ENCODE measurements around the gene ADAMTS17.

Gene ADAMTS17

GRCh38 chr15:100053474-100054121 is 288.2 kb downstream of the ADAMTS17 start:
- no peak for DNase-seq (ENCODE audit: low spot score)

GRCh38 chr15:100052716-100053473 is 288.9 kb downstream of the ADAMTS17 start:
- no peak for DNase-seq (ENCODE audit: low spot score)

GRCh38 chr15:100050877-100051786 is 290.6 kb downstream of the ADAMTS17 start:
- no peak for DNase-seq (ENCODE audit: low spot score)

- DNase-seq (ENCODE audit: low spot score) = no peak
Observed at GRCh38 chr15:100049936-100050876, 291.6 kb downstream of the ADAMTS17 start.

- DNase-seq (ENCODE audit: low spot score) = no peak
Observed at GRCh38 chr15:100049483-100049882, 292.3 kb downstream of the ADAMTS17 start.

- DNase-seq (ENCODE audit: low spot score) = no peak
Observed at GRCh38 chr15:100048736-100049135, 293.0 kb downstream of the ADAMTS17 start.

- DNase-seq (ENCODE audit: low spot score) = no peak
Observed at GRCh38 chr15:100043692-100044091, 298.1 kb downstream of the ADAMTS17 start.

GRCh38 chr15:100043068-100043641 is 298.6 kb downstream of the ADAMTS17 start:
- peak; percentile 87 for DNase-seq (ENCODE audit: low spot score)

- DNase-seq (ENCODE audit: low spot score) = peak; percentile 66
Observed at GRCh38 chr15:100042558-100042957, 299.2 kb downstream of the ADAMTS17 start.

GRCh38 chr15:100041127-100041828 is 300.5 kb downstream of the ADAMTS17 start:
- DNase-seq (ENCODE audit: low spot score) = no peak

- DNase-seq (ENCODE audit: low spot score) = no peak
Observed at GRCh38 chr15:100039994-100040393, 301.8 kb downstream of the ADAMTS17 start.

- DNase-seq (ENCODE audit: low spot score) = no peak
Observed at GRCh38 chr15:100038736-100039135, 303.0 kb downstream of the ADAMTS17 start.

GRCh38 chr15:100037901-100038300 is 303.9 kb downstream of the ADAMTS17 start:
- DNase-seq (ENCODE audit: low spot score) = no peak

GRCh38 chr15:100036015-100036414 is 305.8 kb downstream of the ADAMTS17 start:
- no peak for DNase-seq (ENCODE audit: low spot score)

- DNase-seq (ENCODE audit: low spot score) = no peak
Observed at GRCh38 chr15:100034191-100034590, 307.6 kb downstream of the ADAMTS17 start.

GRCh38 chr15:100033140-100033857 is 308.5 kb downstream of the ADAMTS17 start:
- DNase-seq (ENCODE audit: low spot score) = no peak

- DNase-seq (ENCODE audit: low spot score) = no peak
Observed at GRCh38 chr15:100032358-100033085, 309.3 kb downstream of the ADAMTS17 start.

- no peak for DNase-seq (ENCODE audit: low spot score)
Observed at GRCh38 chr15:100031665-100032357, 310.0 kb downstream of the ADAMTS17 start.

All from kidney tubule cell (primary cell).